Activated naive CD4-positive, alpha-beta T cell treated with anti-CD3 and anti-CD28 coated beads, Interleukin-2, amount 50 U/mL, for 16 hours (primary cell): ENCODE data around the gene UBE2D4.
"Not testable (repeated sequence)": the region's sequence is repeated elsewhere in the genome, so short reads cannot be mapped to it uniquely, and the experiment has no call there.

Experiments used
- DNase-seq: peaks from one replicate; pipeline ENCODE4 v3.0.0-alpha.2; 2020

Gene UBE2D4

DNA sequence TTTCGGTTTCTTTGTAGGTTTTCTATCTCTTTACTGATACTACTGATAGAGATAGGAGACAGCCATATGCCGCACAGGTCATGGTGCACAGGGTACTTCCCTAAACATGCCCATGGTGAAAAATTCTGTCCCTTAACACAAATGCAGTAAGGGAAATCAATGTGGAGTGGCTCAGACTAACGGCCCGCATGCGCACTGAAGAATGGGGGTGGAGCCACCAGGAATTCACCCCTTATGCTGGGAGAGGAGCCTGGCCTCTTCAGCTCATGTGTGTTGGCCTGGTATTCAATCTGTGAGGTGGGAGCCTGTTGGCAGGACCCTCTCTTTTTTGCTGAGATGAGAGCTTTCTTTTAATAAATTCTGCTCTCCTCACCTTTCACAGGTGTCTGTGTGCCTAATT, 11.4 kb upstream of the UBE2D4 start:
- no peak for DNase-seq

DNA sequence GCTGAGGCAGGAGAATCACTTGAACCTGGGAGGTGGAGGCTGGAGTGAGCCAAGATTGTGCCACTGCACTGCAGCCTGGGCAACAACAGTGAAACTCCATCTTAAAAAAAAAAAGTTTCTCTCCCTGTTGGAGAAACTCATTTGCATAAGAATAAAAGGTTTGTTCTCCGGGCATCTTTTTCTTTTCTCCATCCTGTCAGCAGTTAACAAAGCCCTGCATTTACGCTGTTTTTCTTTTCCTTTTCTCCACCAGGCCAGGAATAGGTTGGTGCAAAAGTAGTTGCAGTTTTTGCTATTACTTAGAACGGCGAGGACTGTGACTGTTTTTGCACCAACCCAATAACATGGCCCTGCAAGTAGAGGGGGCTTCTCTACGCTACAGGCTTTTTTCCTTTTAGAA, 10.3 kb upstream of the UBE2D4 start:
- no peak for DNase-seq

DNA sequence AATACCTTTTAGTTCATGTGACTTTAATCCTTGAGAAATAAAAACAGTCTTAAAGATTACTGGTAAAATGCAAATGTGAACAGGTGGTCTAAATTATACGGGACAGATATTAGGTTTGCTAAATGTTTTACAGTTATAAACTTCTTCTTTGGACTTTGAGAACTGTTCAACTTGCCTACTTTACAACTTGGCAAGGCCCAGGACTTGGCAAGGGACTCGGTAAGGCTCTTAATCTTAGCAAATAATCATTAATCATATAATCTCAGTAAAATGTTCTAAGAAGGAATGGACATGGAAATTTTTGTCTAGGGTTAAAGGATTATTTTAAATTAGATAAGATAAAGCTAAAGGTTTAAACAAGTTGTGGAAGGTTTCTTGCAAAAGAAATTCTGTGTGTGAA, 4.8 kb upstream of the UBE2D4 start:
- DNase-seq = no peak

DNA sequence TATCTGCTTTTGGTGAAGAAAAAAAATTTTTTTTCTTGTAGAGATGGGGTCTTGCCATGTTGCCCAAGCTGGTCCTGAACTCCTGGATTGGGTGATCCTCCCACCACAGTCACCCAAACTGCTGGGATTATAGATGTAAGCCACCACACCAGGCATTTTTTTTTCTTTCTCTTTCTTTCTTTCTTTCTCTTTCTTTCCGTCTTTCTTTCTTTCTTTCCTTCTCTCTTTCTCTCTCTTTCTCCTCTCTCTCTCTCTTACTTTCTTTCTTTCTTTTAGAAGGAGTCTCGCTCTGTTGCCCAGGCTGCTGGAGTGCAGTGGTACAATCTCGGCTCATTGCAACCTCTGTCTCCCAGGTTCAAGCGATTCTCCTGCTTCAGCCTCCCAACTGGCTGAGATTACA, 3.5 kb upstream of the UBE2D4 start:
- no peak for DNase-seq

DNA sequence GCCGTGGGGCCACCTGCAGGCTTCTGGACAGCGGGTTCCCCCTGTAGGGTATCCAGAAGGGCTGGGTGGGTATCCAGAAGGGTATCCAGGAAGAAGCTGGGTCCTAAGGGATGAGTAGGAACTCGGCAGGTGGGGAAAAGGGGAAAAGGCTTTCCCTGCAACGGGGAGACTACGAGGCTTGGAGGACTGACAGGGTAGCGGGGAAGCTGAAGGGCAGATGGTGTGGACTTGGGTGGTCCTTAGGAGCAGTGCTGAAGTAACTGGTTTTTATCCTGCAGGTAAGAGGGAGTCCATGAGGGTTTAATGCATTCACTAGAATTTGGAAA, 525 bp downstream of the UBE2D4 start:
- no peak for DNase-seq

DNA sequence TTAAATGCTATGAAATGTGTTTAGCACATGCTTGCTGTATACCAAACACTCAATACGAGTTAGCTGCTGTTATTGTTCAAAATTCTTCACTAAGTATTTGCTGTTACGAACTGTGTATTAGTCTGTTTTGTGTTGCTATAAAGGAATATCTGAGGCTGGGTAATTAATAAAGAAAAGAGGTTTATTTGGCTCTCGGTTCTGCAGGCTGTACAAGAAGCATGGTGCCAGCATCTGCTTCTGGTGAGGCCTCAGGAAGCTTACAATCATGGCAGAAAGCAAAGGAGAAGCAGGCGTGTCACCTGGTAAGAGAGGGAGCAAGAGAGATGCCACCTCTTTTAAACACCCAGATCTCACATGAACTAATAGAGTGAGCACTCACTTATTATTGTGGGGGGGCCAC, 1.6 kb downstream of the UBE2D4 start:
- no peak for DNase-seq

DNA sequence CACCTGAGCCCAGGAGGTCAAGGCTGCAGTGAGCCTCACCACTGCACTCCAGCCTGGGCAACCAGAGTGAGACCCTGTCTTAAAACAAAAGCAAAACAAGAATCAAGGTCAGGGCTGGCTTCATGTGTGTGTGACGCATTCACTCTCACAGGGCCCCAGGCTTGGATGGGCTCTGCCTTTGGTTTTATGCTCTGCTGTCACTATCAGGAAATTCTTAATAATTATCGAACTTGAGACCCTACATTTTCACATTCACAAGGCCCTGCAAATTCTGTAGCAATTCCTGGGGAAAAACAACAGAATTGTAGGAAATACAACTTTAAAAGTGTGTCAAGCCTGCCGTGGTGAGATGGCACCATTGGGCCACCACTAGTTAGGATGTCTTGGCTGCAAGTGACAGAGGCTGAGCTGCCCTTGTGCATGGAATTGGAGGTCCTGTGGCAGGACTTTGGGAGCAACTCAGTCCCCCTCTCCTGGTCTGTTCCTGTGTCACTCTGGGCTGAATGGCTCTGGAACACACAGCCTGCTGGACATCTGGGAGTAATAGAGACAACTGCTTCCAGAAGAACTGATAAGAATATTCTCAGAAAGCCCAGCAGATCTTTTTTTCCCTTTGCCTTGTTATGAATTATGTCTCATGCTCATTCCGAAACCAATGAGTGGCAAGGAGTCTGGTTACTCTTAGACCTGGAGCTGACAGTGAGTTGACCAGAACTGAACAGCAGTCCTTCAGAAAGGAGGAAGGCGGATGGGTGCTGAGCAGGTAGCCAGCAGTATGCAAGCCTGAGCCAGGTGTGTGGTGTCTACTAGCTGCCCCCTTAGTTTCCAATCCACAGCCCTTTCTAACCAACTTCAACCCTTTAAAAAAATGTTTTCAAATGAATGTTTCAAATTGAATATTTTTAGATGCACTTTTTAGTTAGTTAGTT, 3.6 kb downstream of the UBE2D4 start:
- DNase-seq = no peak

DNA sequence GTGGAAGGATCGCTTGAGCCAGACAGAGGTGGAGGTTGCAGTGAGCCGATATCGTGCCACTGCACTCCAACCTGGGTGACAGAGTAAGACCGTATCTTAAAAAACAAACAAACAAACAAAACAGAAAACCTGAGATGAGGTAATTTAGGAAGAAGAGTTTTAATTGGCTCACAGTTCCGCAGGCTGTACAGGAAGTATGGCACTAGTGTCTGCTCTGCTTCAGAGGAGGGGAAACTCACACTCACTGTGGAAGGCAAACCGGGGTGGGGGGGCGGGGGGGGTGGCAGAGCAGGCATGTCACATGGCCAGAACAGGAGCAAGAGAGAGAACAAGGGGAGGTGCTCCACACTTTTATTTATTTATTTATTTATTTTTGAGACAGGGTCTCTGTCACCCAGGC, 5.1 kb downstream of the UBE2D4 start:
- no peak for DNase-seq

DNA sequence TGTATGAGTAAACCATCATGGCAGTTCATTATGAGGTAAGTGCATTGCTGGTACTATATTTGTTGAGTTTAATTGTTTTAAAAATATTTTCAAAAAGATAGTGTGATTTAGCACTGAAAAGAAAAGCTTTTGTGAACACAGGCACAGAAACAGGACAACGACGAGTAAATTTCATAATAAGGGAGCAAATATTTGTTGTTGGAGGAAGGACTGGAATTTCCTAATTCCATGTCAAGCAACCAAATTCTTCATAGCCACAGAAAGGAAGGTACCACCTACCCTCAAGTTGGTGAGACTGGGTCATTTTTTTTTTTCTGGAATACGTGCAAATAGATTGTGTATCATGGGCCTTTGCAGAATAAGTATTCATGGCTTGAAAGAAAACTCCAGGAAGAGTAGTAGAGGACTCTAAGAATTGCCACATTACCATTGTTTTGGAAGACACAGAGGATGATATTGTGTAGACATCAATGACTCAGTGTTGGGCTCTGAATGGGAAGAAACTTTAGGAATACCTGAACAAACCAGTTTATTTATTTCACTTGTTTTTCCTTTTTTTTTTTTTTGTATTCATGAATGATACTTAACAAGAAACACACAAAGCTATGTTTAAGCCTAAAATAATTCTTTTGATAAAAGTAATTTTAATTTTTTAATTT, 7.8 kb downstream of the UBE2D4 start:
- no peak for DNase-seq

DNA sequence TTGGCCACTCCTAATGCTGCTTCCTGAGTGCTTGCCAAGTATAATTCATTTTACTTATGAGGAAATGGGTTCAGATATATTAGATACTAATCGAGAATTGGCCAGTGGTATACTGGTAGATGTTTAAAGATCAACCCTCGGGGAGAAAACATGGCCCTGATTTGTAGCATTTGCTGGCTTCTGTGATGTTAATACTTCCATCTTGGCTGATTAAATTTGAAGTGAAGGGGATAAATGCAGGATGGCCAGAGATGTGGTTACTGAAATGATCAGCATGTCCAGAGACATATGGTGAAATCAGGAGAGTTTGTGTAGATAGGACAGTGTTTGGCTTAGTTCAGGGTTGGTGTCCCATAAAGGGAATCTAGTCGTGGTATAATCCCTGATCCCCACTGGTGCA, 11.2 kb downstream of the UBE2D4 start:
- DNase-seq = no peak

DNA sequence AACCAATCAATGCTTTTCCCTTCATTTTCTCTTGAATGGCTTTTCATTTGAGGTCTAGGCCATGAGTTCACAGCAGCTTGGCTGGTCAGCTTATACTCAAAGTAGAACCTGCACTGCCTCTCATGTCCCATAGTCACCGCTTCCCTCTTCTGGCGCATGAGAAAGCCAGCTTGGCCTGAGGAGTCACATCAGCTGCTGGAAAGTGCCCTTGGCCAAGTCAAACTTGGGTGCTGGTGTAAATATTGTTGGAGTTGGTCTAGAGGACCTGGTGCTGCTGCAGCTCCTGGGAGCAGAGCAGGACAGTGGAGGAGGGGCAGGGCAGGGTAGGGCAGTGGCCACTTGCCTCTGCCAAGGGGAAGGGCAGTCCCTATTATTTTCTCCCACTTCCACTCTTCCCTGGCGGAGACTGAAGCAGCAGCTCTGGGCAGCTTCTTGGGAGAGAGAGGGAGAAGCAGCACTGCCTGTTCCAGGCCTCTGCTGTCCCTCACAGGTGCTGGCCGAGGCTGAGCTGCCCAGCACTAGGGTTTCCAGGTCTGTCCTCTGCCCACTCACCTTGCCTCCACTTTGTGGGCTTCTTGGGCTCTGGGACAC, 12.8 kb downstream of the UBE2D4 start:
- DNase-seq = no peak

DNA sequence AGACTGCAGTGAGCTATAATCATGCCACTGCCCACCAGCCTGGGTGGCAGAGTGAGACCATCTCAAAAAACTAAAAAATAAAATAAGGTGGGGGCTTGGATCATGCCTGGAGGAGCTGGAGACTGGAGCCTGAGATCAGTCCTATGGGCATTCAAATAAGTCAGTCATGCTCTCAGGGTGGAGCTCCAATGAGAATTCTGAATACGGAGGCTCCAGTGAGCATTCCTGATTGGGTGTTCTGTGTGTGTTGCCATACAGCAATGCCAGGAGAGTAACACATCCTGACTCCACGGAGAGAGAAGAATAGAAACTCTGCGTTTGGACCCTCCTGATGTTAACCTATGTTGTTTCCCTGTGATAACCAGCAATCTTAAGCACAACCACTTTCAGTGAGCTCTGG, 16.0 kb downstream of the UBE2D4 start:
- no peak for DNase-seq

DNA sequence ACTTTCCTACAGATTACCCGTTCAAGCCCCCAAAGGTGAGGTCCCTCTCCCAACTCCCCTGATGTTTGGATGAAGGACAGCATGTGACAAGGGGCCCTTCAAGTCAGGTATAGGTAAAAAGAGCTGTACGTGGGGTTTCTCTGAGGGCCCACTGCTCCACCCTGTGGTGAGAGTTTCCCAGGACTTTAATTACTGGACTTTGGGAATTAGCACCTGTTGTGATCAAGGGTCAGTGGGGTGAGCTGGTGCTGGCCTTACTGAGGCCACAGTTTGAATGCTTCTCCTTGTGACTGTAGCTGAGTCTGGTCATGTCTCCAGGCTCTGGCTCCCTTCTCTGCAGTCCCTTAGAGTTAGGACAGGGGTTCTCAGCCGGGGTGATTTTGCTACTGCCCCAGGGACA, 16.8 kb downstream of the UBE2D4 start:
- DNase-seq = no peak

DNA sequence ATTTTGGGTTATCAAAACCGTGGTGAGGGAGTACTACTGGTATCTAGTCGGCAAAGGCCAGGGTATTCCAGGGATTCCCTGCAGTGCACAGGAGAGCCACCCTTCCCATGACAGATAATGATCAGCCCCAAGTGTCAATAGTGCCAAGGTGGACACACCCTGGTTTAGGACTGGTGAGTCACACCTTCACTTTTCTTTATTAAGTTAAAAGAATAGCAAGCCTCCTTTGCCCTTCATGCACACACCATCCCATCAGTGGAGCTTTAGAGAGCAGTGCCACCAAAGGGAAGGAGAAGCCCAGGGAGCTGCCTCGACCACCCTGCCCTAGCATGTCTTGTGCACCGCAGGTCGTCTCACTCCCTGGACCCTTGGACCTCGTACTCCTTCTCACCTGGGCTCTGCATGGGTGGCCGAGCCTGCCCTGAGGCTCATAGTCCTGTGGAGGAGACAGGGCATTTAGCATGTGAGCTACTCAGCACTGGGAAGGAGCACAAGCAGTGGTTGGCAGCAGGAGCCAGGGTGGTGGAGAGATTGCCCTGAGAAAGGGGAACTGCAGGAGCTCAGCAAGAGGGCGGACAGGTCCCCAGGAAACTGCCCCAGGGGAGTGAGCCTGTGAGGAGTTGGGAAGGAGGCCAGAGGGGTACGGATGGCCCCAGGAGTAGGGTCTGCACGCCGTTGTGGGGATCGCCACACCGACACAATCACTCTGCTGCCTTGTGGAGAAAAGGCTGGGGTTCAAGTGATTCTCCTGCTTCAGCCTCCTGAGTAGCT, 17.4 kb downstream of the UBE2D4 start:
- no peak for DNase-seq

DNA sequence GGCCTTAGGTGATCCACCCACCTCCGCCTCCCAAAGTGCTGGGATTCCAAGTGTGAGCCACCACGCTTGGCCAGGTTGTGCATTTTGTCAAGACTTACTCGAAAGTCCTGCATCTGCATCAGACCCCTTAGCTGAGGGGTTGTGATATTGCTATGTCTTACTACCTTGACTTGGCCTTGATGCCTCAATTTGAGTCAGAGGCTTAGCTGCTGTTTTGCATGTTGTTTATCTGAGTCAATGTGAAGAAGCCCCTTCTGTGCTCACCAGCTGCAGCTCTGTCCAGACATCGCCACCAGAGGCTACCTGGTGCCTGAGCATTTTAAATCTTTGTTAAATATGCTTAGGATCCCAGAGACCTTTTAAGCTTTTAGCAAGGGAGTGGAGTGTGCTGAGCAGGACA, 18.1 kb downstream of the UBE2D4 start:
- no peak for DNase-seq

DNA sequence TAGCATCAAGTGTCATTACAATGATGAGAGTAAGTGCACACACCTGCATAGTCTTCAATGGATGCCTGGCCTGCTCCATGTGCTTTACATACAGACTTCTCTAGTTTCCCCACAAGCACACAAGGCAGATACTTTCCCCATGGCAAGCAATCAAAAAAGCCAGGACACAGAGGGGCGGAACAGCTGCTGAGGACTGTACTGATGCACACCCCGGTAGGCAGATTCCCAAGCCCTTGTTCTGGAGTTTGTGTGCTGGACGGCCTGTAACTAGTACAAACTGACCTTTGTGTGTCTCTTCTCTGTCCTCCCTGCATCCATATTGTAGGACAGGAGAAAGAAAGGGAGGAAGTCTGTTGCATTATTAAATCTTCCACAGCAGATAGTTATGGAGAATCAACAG, 25.8 kb downstream of the UBE2D4 start:
- no peak for DNase-seq

DNA sequence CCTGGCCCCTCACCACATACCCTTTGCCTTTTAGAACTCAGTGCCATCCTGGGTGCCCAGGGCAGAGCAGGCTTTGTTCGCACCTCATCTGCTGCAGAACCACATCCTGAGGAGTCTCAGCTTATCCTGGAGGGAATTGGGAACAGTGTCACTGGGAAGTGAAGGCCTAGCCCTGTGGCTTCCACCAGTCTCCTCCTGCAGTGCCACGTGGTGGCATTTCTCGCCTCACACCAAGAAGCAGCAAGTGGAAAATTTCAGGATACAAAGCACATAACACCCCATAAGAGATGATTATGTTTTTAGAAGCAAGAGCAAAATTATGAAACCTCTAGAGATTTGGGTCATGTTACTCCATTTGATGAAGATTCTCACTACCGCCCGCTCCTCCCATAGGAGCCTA, 26.8 kb downstream of the UBE2D4 start:
- DNase-seq = no peak

DNA sequence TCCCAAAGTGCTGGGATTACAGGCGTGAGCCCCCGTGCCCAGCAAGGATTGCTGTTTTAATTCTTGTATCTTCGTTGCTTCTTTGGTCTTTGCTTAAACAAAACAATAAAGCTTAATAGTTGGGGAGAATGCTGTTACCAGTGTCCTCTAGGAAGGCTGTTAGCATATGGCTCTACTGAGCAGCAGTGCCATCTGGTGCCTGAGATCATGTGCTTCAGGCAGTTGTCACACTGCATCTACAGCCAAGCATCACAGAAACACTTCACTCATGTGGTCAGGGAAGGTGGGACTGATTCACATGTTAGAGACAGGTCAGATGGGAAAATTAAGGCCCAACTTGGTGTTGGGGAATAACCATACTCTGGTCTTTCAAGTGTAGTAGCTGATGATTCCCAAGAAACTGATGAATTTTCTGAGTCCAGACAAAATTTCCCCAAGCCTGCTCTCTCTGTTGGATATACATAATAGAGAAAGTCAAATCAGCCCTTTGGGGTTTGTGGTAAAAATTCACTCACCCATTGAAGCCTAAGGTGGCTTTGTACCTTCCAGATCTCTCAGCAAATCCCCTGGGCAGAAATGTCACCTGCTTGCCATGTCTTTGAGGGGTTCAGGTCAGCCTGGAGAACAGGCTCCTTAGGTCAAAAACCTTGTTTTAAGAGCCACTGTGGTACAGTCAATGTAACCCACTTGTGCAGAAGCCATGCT, 28.4 kb downstream of the UBE2D4 start:
- DNase-seq = no peak

DNA sequence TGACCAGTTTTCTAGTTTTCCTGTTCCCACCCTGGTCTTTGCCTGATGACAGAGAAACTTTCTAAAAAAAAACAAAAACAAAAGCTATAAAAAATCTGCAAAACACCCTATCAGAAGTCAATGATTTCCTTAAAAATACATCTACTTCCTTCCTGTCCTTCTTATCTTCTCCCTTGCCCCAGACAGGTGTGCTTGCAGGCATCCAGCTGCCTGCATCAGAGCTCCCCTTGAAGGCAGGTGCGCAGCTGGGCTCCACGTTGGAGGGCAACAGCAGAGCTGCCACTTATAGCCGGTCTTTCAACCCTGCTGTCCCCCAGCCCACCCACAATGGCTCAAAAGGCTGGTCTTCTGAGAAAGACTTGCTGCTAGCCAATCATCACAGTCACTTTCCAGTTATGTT, 29.8 kb downstream of the UBE2D4 start:
- DNase-seq = no peak

DNA sequence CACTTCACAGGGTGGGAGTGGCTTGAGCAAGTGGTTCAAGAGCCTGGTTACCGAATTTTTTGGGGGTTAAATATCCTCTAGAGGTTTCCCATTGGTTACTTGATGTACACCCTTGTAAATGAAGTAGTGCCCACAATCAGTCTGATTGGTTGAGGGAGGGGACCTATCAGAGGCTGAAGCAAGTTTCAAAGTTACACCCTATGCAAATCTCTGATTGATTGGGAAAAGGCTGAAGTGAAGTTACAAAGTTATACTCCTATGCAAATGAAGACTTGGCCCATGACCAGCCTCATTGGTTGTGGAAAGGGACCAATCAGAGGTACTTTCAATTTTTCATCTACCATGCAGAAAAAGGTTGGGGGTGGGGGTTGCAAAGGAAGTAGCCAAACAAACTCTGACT, 34.7 kb downstream of the UBE2D4 start:
- DNase-seq = no peak

DNA sequence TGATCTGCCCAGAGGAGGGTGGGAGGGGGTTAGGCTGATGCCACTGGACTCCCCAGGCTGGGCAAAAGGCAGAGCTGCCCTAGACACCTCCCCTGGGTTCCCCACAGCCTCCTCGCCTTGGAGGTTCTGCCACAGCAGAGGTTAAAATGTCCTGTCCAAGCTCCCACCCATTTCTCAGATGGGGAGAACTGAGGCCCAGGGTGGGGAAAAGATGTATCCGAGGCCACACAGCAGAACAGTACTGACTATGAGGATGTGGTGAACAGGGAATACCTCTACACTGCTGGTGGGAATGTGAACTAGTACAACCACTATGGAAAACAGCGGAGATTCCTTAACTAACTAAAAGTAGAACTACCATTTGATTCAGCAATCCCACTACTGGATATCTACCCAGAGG, 40.2 kb downstream of the UBE2D4 start:
- DNase-seq = not testable (repeated sequence)

DNA sequence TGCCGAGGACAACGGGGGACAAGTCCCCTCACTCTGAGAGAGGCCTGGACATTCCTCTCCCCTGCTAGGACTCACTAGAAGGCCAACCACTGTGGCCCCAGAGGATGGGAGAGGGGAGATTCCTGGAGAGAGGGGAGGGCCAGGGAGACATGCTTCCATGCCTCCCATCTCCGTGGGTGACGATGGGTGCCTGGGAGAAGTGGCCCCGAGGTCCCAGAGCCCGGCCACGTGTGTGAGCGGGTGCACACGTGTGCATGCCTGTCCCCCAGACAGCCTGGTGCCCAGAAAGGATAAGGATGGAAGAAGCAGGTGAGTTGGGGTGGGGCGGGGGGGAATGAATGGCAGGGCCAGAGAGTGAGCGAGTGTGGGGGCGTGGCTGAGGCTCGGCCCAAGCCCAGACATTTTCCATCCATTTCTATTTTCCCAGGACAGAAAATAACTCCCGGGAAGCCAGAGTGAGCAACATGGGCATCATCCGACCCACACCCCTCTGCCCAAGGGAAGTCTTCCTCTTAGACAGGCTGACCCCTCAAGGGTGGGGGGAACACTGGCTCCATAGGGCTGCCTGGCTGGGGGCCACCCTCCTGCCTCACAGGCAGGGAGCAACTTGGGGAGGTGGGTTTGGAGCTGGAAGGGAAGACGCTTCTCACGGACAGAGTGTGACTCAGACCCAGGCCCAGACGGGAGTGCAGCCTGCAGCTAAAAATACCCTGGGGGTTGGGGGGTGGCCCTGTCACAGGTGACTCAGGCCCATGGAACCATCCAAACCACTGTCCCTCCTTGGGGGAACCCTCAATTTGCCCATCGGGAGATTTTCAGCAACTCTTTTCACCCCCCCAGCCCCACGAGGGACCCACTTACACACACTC, 42.2 kb downstream of the UBE2D4 start:
- DNase-seq = not testable (repeated sequence)
